Stimulated activated CD4-positive, alpha-beta T cell treated with anti-CD3 and anti-CD28 coated beads, Interleukin-1b, Interleukin-23, amount 100 ng/mL, for 24 hours (primary cell): ENCODE data around the gene RABAC1.
"Not testable (repeated sequence)": the region's sequence is repeated elsewhere in the genome, so short reads cannot be mapped to it uniquely, and the experiment has no call there.

ENCODE experiments used
- DNase-seq, 4 experiments: peaks; one replicate each; pipeline ENCODE4 v3.0.0-alpha.2; 2020; ENCODE audit warnings: low read depth in 4 of 4, low spot score in 1 of 4

Gene RABAC1

GRCh38 chr19:41947091-41947490 is 12.0 kb downstream of the RABAC1 start:
- DNase-seq: no peak

GRCh38 chr19:41945135-41945766 is 13.9 kb downstream of the RABAC1 start:
- peak; percentile 57 to 85 (median 78) for DNase-seq

GRCh38 chr19:41944336-41944735 is 14.8 kb downstream of the RABAC1 start:
- no peak for DNase-seq

- DNase-seq: no peak
Measured at GRCh38 chr19:41941410-41942202, 17.5 kb downstream of the RABAC1 start.

GRCh38 chr19:41940731-41941409 is 18.3 kb downstream of the RABAC1 start:
- DNase-seq: no peak

GRCh38 chr19:41939861-41940730 is 19.0 kb downstream of the RABAC1 start:
- peak in 1 of 4 experiments; percentile 24 for DNase-seq

GRCh38 chr19:41939209-41939608 is 19.9 kb downstream of the RABAC1 start:
- not testable (repeated sequence) for DNase-seq

- no peak for DNase-seq
Measured at GRCh38 chr19:41937525-41938468, 21.3 kb downstream of the RABAC1 start.

- no peak for DNase-seq
Measured at GRCh38 chr19:41936961-41937360, 22.2 kb downstream of the RABAC1 start.

GRCh38 chr19:41936416-41936850 is 22.7 kb downstream of the RABAC1 start:
- no peak for DNase-seq

- no peak for DNase-seq
Measured at GRCh38 chr19:41935760-41936415, 23.2 kb downstream of the RABAC1 start.

- DNase-seq: peak; percentile 57 to 71 (median 62)
Measured at GRCh38 chr19:41934849-41935374, 24.2 kb downstream of the RABAC1 start.

GRCh38 chr19:41933693-41934426 is 25.3 kb downstream of the RABAC1 start:
- DNase-seq: no peak

GRCh38 chr19:41932720-41933332 is 26.3 kb downstream of the RABAC1 start:
- DNase-seq: no peak

GRCh38 chr19:41932259-41932719 is 26.8 kb downstream of the RABAC1 start:
- DNase-seq: no peak

- DNase-seq: no peak
Measured at GRCh38 chr19:41930926-41931592, 28.1 kb downstream of the RABAC1 start.

GRCh38 chr19:41930322-41930722 is 28.8 kb downstream of the RABAC1 start:
- no peak for DNase-seq
